Gastrocnemius medialis (tissue), 4 donors: ENCODE measurements around the gene NPBWR2.

Experiments
- POLR2A ChIP-seq, 2 donors: fragments of 450-650 bp; IDR thresholded peaks; one replicate each; pipeline ENCODE4 v1.6.1; 2017; ENCODE audit warnings: antibody characterized with exemption in 2 of 2, mild to moderate bottlenecking in 2 of 2, moderate library complexity in 2 of 2
- TF ChIP-seq, protein P1 (sequence below), 5 experiments: fragments of 450-650 bp in 3 of 5; fragments of 200-600 bp in 2 of 5; sonication (generic) in 2 of 5; IDR thresholded peaks in 4 of 5; conservative IDR thresholded peaks in 1 of 5; 1 replicate in 4 of 5; 2 replicates in 1 of 5; pipeline ENCODE4 v1.5.1; 2016 to 2019; ENCODE audit warnings: antibody characterized with exemption in 5 of 5, mild to moderate bottlenecking in 3 of 5, moderate library complexity in 3 of 5

DNA sequence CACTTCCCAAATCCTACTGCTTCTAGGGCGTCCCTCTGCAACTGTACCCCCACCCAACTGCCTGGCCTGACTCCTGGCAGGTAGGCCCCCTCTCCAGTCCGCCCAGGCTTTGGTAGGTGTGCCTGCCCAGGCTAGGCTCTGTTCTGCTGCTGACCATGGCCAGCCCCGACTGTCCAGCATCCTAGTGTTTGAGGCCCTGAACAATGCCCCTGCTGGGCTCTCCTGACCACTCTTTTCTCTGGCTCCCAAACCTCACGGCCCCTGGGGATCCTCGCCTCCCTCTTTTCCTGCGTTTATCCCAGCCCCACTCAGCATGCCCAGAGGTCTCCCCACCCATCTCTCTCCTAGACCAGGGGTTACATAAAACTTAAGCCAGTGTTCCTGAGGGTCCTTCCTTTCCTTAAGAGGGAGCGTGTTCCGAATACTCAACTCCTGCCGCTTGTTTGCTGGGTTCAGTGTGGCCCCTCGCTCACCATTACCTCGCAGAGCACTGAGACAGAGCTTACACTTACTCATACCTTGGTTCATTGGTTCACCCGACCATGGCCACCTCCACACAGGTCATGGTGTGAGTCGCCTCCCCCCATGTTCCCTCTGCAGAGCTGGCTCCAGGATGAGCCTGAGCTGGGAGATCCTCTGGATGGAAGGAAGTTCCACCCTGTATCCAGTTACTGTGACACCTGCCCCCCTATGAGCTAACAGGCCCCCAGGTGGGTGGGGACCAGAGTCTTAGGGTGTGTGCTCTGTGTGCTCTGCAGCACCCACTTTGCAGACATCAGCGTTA lies 35.8 kb upstream of the NPBWR2 start:
- TF ChIP-seq, protein P1, sequence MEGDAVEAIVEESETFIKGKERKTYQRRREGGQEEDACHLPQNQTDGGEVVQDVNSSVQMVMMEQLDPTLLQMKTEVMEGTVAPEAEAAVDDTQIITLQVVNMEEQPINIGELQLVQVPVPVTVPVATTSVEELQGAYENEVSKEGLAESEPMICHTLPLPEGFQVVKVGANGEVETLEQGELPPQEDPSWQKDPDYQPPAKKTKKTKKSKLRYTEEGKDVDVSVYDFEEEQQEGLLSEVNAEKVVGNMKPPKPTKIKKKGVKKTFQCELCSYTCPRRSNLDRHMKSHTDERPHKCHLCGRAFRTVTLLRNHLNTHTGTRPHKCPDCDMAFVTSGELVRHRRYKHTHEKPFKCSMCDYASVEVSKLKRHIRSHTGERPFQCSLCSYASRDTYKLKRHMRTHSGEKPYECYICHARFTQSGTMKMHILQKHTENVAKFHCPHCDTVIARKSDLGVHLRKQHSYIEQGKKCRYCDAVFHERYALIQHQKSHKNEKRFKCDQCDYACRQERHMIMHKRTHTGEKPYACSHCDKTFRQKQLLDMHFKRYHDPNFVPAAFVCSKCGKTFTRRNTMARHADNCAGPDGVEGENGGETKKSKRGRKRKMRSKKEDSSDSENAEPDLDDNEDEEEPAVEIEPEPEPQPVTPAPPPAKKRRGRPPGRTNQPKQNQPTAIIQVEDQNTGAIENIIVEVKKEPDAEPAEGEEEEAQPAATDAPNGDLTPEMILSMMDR (IDR thresholded peaks at IDR 0.05 in 4 of 5, conservative IDR thresholded peaks at IDR 0.05 in 1 of 5) = no peak
- no peak for TF ChIP-seq POLR2A (IDR thresholded peaks at IDR 0.05)
